ENCODE results near the gene CALHM1. TPM values are rescaled to one million over a fixed set of nuclear protein-coding genes. Genes with fewer than 3 reads are reported as not detected.

CALHM1 gene
- total and polyA plus RNA-seq, 2 experiments from 2014 or later, result 0.08 TPM; not detected in 1

GRCh38 chr10:103416436-103417147 lies 42.1 kb downstream of the CALHM1 start:
- 0 out of 2 replicates have a peak, but pooled peaks cover 10% of the 10 kb centered on the region for H3F3A ChIP-seq (ENCODE audit: insufficient read depth)
- 37 to 39% methylated on average over 8 of the region's 8 CpGs for WGBS, 2 experiments (ENCODE audit: low coverage in 1 of 2, low lambda C conversion rate in 2 of 2, missing lambda C conversion rate in 2 of 2)
- H3K4me1 ChIP-seq (ENCODE audit: insufficient read depth), result no peaks in the 10 kb centered on the region
- no peaks in the 10 kb centered on the region for H3K9me2 ChIP-seq (ENCODE audit: insufficient read depth)
- H4K20me1 ChIP-seq (ENCODE audit: insufficient read depth), result no peaks in the 10 kb centered on the region
- H3K9ac ChIP-seq, result no peak overlapping the region
- H2AFZ ChIP-seq, result no peak overlapping the region
- no peak overlapping the region for H3K4me3 ChIP-seq
- H3K9me3 ChIP-seq (ENCODE audit: low read depth), result no peaks in the 10 kb centered on the region
- peaks cover 61% of the 10 kb centered on the region for H3K36me3 ChIP-seq (ENCODE audit: low read depth)
- H3K79me2 ChIP-seq (ENCODE audit: insufficient read depth), result 0 out of 2 replicates have a peak, but pooled peaks cover 5% of the 10 kb centered on the region
- TF ChIP-seq EZH2 (IDR thresholded peaks at IDR 0.05; ENCODE audit: insufficient read depth, poor library complexity, severe bottlenecking) (no peak), EZH2phosphoT487 (IDR thresholded peaks at IDR 0.05; ENCODE audit: insufficient read depth, low read depth) (no peak)
- no peaks in the 10 kb centered on the region for H3K27me3 ChIP-seq (replicated peaks; ENCODE audit: insufficient read depth)
- H3K4me2 ChIP-seq (ENCODE audit: unreplicated experiment), result no peak overlapping the region
- in situ Hi-C loops (cut with MboI), result loop anchor here (10.0 kb wide), 1 partner anchor 68 kb away; no protein-coding TSS in a partner anchor
- no peak overlapping the region for H3K27ac ChIP-seq
- DNase-seq, result peak; percentile 77

- WGBS, 2 experiments (ENCODE audit: low coverage in 1 of 2, low lambda C conversion rate in 2 of 2, missing lambda C conversion rate in 2 of 2), result 68 to 70% methylated on average over 8 of the region's 8 CpGs
- Histone ChIP-seq H3K4me1 (ENCODE audit: insufficient read depth) (no peaks in the 10 kb centered on the region), H3K27me3 (replicated peaks; ENCODE audit: insufficient read depth) (no peaks in the 10 kb centered on the region), H3K4me3 (no peak overlapping the region), H3K9me3 (ENCODE audit: low read depth) (no peaks in the 10 kb centered on the region), H2AFZ (no peak overlapping the region), H3K9me2 (ENCODE audit: insufficient read depth) (no peaks in the 10 kb centered on the region), H4K20me1 (ENCODE audit: insufficient read depth) (no peaks in the 10 kb centered on the region), H3K4me2 (ENCODE audit: unreplicated experiment) (no peak overlapping the region), H3K36me3 (ENCODE audit: low read depth) (peaks cover 64% of the 10 kb centered on the region), H3K79me2 (ENCODE audit: insufficient read depth) (0 out of 2 replicates have a peak, but pooled peaks cover 5% of the 10 kb centered on the region), H3K27ac (no peak overlapping the region), H3F3A (ENCODE audit: insufficient read depth) (0 out of 2 replicates have a peak, but pooled peaks cover 10% of the 10 kb centered on the region), H3K9ac (no peak overlapping the region)
- in situ Hi-C loops (cut with MboI), result loop anchor here (10.0 kb wide), 1 partner anchor 69 kb away; no protein-coding TSS in a partner anchor
- no peak for TF ChIP-seq EZH2phosphoT487 (IDR thresholded peaks at IDR 0.05; ENCODE audit: insufficient read depth, low read depth)
- TF ChIP-seq EZH2 (IDR thresholded peaks at IDR 0.05; ENCODE audit: insufficient read depth, poor library complexity, severe bottlenecking), result no peak
- no peak for DNase-seq
Observed at GRCh38 chr10:103415581-103415980, 43.1 kb downstream of the CALHM1 start.

GRCh38 chr10:103413564-103413963 lies 45.1 kb downstream of the CALHM1 start:
- in situ Hi-C loops (cut with MboI), result loop anchor here (10.0 kb wide), 1 partner anchor 71 kb away; no protein-coding TSS in a partner anchor
- no peaks in the 10 kb centered on the region for H3K4me1 ChIP-seq (ENCODE audit: insufficient read depth)
- 94% methylated on average over 2 of the region's 2 CpGs for WGBS, 2 experiments (ENCODE audit: low coverage in 1 of 2, low lambda C conversion rate in 2 of 2, missing lambda C conversion rate in 2 of 2)
- no peak for TF ChIP-seq EZH2phosphoT487 (IDR thresholded peaks at IDR 0.05; ENCODE audit: insufficient read depth, low read depth)
- no peak for TF ChIP-seq EZH2 (IDR thresholded peaks at IDR 0.05; ENCODE audit: insufficient read depth, poor library complexity, severe bottlenecking)
- no peaks in the 10 kb centered on the region for H3K9me2 ChIP-seq (ENCODE audit: insufficient read depth)
- no peak overlapping the region for H3K9ac ChIP-seq
- no peak overlapping the region for H2AFZ ChIP-seq
- H3K27me3 ChIP-seq (replicated peaks; ENCODE audit: insufficient read depth), result no peaks in the 10 kb centered on the region
- no peak overlapping the region for H3K27ac ChIP-seq
- no peaks in the 10 kb centered on the region for H3K9me3 ChIP-seq (ENCODE audit: low read depth)
- no peaks in the 10 kb centered on the region for H4K20me1 ChIP-seq (ENCODE audit: insufficient read depth)
- no peak overlapping the region for H3K4me3 ChIP-seq
- H3F3A ChIP-seq (ENCODE audit: insufficient read depth), result 0 out of 2 replicates have a peak, but pooled peaks cover 10% of the 10 kb centered on the region
- DNase-seq, result no peak
- H3K36me3 ChIP-seq (ENCODE audit: low read depth), result peaks cover 74% of the 10 kb centered on the region
- no peak overlapping the region for H3K4me2 ChIP-seq (ENCODE audit: unreplicated experiment)
- 0 out of 2 replicates have a peak, but pooled peaks cover 5% of the 10 kb centered on the region for H3K79me2 ChIP-seq (ENCODE audit: insufficient read depth)

Other genes with a start within 250 kb of the CALHM1 start
- not detected in 2 replicates for gene RPEL1, start 213.0 kb downstream of the CALHM1 start, total RNA-seq (2014; rRNA removed; shearing (Covaris generic))
- 0.09 TPM in 1 of 2 replicates, not detected in the other for gene RPEL1, start 213.0 kb downstream of the CALHM1 start, polyA plus RNA-seq (2016; fragmentation: Nextera tagmentation; extraction: Ambion mirVana)
- not detected in 2 replicates for gene INA, start 181.8 kb downstream of the CALHM1 start, total RNA-seq (2014; rRNA removed; shearing (Covaris generic))
- gene INA, start 181.8 kb downstream of the CALHM1 start, polyA plus RNA-seq (2016; fragmentation: Nextera tagmentation; extraction: Ambion mirVana), result 0.18 and 0.20 TPM in 2 replicates
- 9.7 and 23.3 TPM in 2 replicates for gene PCGF6, start 107.8 kb downstream of the CALHM1 start, total RNA-seq (2014; rRNA removed; shearing (Covaris generic))
- 12.6 and 14.4 TPM in 2 replicates for gene PCGF6, start 107.8 kb downstream of the CALHM1 start, polyA plus RNA-seq (2016; fragmentation: Nextera tagmentation; extraction: Ambion mirVana)
- gene TAF5, start 90.9 kb downstream of the CALHM1 start, total RNA-seq (2014; rRNA removed; shearing (Covaris generic)), result 4.0 and 4.7 TPM in 2 replicates
- 1.7 TPM in 2 replicates for gene TAF5, start 90.9 kb downstream of the CALHM1 start, polyA plus RNA-seq (2016; fragmentation: Nextera tagmentation; extraction: Ambion mirVana)
- gene ATP5MK, start 62.4 kb downstream of the CALHM1 start, total RNA-seq (2014; rRNA removed; shearing (Covaris generic)), result 197 and 259 TPM in 2 replicates
- 566 and 592 TPM in 2 replicates for gene ATP5MK, start 62.4 kb downstream of the CALHM1 start, polyA plus RNA-seq (2016; fragmentation: Nextera tagmentation; extraction: Ambion mirVana)
- 25.2 and 26.6 TPM in 2 replicates for gene PDCD11, start 62.3 kb downstream of the CALHM1 start, total RNA-seq (2014; rRNA removed; shearing (Covaris generic))
- gene PDCD11, start 62.3 kb downstream of the CALHM1 start, polyA plus RNA-seq (2016; fragmentation: Nextera tagmentation; extraction: Ambion mirVana), result 16.0 and 17.5 TPM in 2 replicates
- 62.6 and 74.3 TPM in 2 replicates for gene CALHM2, start 6.5 kb downstream of the CALHM1 start, total RNA-seq (2014; rRNA removed; shearing (Covaris generic))
- gene CALHM2, start 6.5 kb downstream of the CALHM1 start, polyA plus RNA-seq (2016; fragmentation: Nextera tagmentation; extraction: Ambion mirVana), result 78.6 and 80.0 TPM in 2 replicates
- gene CALHM3, start 20.3 kb upstream of the CALHM1 start, total RNA-seq (2014; rRNA removed; shearing (Covaris generic)), result not detected in 2 replicates
- gene CALHM3, start 20.3 kb upstream of the CALHM1 start, polyA plus RNA-seq (2016; fragmentation: Nextera tagmentation; extraction: Ambion mirVana), result not detected in 2 replicates
- gene NEURL1, start 34.8 kb upstream of the CALHM1 start, total RNA-seq (2014; rRNA removed; shearing (Covaris generic)), result 0.63 and 1.1 TPM in 2 replicates
- gene NEURL1, start 34.8 kb upstream of the CALHM1 start, polyA plus RNA-seq (2016; fragmentation: Nextera tagmentation; extraction: Ambion mirVana), result 1.5 TPM in 2 replicates